Activated CD4-positive, CD25-positive, alpha-beta regulatory T cell (primary cell): ENCODE measurements around the gene PPP1R3E.
"Not testable (repeated sequence)": the region's sequence is repeated elsewhere in the genome, so short reads cannot be mapped to it uniquely, and the experiment has no call there.

Source experiments
- DNase-seq, 4 experiments: peaks; one replicate each; lab custom pipeline; 2025; lab: John Stamatoyannopoulos, UW

PPP1R3E gene

DNA sequence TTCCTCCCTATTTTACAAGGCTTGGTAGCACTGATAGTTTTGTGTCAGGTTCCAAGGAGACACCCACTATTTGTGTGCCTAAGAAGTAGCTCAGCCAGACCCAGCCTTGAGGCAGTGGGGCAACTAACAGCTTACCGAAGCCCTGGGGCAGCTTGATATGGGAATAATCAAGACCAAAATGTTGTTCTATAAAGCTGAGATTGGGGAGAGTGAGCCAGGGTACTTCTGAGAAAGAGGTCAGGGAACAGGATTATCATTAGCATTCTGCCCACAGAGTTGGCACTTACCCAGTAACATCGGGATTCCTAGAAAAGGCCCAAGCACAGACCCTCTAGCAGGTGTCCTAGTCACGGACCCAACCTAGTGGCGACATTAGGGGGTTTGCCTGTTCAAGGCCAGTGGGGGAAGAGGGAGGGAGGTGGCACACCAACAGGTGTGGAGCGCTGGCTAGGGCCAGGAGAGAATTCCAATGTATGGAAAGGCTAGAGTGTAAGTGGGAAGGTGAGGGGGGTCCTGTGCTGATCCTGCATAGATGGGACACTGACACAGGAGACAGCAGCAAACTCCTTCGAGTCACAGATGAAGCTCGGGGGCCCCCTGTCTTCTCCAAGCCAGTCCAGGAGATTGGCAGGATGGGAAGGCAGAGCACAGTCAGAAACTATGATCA, 4.9 kb downstream of the PPP1R3E start:
- DNase-seq: no peak

DNA sequence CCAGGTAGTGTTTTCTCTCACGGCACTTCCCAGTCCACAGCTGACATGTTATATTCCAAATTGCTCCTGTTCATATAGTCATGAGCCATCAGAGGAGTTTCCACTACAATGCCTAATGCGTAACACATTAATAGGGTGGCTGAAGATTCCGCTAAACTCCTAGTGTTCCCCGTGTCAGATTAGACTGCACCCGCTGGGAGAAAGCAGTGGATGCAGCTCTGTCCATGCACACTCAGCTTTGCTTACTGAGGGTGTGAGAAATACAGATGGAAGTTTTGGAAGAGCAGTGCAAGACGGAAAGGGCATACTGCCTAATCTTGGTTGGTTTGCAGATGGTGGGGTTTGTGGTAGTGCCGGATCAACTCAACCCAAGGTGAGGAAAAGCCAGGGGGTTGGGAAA, 5.6 kb downstream of the PPP1R3E start:
- DNase-seq: no peak

DNA sequence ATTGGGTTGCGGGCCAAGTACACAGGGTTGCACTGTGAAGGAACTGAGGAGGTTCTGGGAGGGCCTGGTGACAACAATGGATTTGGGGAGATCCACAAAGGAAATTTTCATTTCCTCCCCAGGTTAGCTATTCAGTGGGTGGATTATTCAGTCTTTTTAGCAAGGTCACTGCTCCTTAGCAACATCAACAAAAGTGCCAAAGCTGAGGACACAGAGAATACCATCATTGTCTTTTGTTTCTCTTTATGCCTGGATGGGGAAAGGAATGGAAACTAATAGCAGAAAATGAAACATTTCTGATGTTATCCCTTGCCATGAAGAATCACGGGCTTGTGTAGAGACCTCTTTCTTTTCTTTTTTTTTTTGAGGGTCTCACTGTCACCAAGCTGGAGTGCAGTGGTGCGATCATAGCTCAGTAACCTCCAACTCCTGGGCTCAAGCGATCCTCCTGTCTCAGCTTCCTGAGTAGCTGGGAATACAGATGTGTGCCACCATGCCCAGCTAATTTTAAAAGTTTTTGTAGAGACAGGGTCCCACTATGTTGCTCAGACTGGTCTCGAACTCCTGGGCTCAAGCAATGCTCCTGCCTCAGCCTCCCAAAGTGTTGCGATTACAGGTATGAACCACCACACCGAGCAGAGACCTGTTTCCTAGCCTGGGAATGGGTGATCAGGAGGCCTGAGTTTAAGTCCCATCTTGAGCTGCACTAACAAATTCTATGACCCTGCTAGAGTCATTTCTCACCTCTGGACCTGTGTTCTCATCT, 6.5 kb downstream of the PPP1R3E start:
- no peak for DNase-seq

DNA sequence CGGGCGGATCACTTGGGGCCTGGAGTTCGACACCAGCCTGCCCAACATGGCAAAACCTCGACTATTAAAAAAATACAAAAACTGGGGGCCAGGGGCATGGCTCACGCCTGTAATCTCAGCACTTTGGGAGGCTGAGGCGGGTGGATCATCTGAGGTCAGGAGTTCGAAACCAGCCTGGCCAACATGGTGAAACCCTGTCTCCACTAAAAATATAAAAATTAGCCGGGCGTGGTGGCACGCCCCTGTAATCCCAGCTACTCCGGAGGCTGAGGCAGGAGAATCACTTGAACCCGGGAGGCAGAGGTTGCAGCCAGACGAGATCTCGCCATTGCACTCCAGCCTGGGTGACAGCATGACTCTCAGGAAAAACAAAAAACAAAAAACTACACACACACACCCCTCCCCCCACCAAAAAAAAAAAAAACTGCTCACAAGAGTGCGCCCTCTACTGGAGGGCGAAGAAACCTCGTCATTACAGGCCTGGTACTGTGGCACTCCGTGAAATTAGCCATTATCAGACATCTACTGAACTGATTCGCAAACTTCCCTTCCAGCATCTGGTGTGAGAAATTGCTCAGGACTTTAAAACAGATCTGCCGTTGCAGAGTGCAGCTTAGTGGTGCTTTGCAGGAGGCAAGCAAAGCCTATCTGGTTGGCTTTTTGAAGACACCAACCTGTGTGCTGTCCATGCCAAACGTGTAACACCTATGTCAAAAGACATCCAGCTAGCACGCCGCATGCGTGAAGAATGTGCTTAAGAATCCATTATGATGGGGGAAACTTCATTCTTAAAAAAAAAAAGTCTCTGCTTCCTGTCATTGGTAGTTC, 7.7 kb downstream of the PPP1R3E start:
- DNase-seq: peak; percentile 24 to 35 (median 27)

DNA sequence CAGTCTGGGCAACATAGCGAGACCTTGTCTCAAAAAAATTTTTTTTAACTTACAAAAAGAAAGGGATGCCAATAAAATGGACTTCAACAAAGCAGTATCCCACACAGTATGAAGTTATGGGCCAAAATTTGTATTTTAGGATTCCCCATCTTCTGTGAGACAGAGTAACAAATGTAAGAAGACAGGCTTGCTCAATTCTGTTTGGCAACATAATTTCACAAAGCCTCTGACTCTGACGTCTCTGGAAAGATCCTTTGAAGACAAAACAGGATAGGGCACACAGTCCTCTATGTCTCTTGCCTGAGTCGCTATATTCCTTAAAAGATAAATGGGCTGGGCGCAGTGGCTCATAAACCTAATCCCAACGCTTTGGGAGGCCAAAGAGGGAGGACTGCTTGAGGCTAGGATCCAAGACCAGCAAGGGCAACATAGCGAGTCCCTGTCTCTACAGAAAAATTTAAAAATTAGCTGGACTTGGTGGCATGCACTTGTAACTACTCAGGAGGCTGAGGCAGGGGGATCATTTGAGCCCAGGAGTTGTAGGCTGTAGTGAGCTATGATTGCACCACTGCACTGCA, 15.7 kb downstream of the PPP1R3E start:
- no peak for DNase-seq

DNA sequence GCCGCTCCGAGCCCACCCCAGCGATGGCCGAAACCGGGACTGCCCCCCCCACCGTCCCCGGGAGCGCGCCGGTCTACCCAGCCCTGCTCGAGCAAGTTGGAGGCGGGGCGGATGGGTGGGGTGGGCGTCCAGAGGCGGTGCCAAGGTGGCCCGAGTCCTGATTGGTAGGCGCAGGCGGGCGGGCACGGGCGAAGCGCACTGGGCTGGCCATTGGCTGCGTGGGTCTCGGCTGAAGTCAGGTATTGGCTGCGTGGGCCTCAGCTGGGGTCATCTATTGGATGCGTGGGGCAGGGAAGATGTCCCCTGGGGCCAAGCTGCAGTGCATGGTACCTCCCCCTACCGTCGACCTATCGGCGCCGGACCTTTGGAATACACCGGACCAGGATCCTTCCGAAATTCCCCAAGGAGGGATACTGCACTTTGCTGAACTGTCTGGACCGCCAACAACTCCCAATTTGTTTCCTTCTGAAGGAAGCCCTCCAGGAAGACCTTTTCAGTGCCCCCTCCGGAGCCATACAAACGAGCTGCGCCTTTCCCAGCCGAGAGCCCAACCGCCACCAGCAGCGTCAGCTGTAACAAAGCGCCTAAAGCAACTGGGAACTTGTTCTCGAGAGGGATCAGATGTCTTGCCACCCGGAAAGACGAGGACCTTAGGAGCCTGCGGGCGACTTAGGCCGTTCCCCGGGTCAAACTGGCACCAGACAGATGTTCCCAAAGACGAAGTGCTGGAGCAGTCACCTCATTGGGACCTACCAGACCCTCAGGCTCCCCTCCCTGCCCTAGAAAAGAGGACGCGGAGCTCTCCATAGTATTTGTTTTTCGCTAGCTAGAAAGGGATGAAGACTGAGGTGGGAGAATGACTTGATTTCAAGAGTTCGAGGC, 16.4 kb downstream of the PPP1R3E start, which contains the start of gene HOMEZ:
HOMEZ (minus strand) TSS at position 113 of the 882 bp plus-strand sequence. CDS start 180 bp downstream, outside the sequence.
- DNase-seq: peak; percentile 95 to 97 (median 96)

DNA sequence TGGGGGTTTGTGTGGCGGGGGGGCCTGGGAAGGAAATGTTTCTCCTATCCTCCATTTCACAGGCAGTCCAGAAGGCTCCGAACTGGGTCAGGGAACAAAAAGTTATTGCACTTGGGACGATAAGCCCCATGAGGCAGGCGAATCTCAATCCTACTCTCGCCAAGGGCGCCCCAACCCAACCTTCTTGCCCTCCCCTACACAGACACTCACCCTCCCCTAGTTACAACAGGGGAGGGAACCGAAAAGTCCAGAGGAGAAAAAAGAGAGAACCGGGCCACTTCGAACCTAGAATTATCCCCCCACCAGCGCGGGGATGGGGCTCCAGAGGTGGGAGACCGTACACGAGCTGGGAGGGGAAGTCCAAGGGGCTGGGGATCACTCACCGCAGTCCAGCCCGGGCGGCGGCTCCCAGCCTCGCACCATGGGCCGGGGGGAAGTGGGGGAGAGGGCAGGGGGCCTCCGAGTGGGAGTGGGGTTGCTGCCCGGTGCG, 17.1 kb downstream of the PPP1R3E start:
- no peak for DNase-seq

DNA sequence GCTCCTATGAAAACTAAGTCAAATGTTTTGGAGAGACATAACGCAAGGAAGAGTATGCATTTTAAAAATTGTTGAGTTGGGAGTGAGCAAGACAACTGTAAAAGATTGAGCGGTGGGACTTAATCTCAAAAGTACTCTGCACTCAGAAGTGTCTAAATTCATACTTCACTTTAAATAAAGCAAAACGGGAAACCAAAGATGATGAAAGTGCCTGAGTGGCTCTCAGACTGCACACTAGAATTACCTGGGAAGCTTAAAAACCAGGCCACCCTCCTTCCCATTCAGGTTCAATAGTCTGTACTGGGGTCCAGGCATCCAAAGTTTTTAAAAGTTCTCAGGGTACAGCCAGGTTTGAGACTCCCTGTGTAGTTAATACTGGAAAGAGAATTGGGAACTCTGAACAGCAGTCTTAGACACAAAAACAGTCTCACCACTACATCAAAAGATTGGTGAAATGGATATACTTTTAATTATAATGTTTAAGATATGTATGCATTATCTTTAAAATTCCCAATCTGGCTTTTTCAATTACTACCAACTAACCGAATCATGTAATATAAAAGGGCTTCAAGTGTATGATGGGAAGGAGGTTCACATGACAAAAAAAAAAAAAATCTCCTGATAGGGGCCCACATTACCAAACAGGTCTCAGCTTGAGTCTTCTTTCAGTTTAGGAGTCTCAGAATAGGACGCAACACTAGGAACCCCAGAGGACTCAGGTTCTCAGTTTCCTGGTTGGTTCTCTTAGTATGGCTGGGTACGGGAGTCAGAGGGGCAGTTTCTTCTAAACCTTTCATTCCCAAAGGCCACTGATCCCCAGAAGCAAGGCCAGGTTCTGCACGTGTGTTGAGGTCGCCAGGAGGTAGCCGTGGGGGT, 17.8 kb downstream of the PPP1R3E start:
- DNase-seq: no peak

DNA sequence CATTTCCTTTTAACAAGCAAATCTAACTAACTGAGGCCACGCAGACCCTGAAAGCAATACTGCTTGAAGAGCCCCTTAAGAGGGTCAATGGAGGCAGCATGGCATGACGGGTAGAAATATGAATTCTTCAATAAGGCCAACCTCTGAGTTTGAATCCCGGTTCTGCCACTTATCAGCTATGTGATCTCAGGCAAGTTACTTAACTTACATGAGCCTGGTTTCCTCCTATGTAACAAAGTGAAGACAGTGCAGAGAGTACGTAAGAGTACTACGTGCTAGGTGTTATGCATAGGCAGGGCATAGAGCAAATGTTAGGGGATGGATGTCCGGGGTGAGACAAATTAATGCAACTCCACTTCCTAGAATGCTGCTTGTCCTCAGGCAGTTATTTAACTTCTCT, 21.4 kb downstream of the PPP1R3E start:
- no peak for DNase-seq

DNA sequence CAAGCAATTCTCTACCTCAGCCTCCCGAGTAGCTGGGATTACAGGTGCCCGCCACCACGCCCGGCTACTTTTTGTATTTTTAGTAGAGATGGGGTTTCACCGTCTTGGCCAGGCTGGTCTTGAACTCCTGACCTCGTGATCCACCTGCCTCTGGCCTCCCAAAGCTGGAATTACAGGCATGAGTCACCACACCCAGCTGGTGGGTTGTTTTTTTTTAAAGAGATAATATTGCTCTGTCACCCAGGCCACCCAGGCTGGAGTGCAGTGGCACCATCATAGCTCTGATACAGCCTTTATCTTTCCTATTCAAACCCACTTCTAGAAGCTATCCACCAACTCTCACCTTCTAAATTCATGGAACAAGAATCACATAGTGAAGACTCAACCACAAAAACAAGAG, 24.7 kb downstream of the PPP1R3E start:
- DNase-seq: not testable (repeated sequence)

DNA sequence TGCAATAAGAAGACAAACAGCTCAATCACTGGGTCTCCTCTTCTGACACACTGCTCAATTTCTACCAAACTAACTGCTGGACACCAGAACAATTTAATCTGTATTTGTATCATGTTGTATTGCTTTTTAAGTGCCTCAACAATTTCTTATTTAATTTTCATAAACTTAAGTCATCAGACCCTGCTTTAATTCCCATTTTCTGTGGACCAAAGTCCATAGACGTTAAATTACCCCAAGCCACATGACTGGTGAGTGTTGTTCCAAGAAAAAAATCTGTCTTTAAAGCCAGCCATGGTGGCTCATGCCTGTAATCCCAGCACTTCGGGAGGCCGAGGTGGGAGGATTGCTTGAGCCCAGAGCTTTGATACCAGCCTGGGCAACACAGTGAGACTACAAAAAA, 25.5 kb downstream of the PPP1R3E start:
- no peak for DNase-seq

DNA sequence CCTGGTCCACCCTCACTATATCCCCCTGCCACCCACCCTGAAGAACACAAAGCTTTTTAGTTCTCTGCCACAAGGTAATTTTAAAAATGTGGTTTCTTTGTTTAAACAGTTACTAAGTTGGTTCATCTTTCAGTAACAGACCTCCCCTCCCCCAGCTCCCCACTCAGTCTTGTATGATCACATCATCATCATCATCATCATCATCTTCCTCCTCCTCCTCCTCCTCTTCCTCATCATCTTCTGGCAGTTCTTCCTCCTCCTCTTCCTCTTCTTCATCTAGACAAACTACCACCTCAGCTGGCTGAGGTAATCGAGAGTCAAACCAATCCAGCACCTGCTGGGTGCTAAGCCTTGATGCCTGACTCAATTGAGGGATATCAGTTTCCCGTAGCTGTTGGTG, 27.2 kb downstream of the PPP1R3E start:
- DNase-seq: no peak

DNA sequence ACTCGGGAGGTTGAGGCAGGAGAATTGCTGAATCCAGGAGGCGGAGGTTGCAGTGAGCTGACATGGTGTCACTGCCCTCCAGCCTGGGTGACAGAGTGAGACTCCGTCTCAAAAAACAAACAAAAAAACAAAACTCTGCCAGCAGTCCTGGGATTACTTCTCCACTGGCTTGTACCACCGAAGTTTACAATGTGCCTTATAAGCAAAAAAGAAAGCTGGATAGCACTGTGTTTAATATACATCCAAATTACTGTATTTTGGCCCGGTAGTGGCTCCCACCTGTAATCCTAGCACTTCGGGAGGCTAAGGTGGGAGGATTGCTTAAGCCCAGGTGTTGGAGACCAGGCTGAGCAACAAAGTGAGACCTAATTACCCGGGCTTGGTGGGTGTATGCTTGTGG, 33.5 kb downstream of the PPP1R3E start:
- no peak for DNase-seq

DNA sequence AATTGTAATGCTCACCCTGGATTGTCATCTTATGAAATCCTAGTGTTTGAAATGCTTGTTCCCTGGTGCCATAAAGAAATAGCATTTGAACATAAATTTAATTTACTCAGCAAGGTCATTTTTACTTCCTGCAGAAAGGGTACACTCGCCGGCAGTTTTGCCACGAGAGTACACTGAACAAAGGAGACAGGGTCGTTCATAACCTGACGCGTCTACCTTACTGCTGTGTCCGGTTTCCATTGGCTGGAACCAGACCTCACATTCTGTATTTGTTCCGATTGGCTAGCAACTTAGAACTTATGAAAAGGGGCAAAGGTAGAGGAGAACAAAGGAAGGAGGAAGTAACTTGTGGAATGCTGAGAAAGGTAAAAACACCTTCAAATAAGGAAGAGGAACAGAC, 41.8 kb downstream of the PPP1R3E start:
- DNase-seq: not testable (repeated sequence)

DNA sequence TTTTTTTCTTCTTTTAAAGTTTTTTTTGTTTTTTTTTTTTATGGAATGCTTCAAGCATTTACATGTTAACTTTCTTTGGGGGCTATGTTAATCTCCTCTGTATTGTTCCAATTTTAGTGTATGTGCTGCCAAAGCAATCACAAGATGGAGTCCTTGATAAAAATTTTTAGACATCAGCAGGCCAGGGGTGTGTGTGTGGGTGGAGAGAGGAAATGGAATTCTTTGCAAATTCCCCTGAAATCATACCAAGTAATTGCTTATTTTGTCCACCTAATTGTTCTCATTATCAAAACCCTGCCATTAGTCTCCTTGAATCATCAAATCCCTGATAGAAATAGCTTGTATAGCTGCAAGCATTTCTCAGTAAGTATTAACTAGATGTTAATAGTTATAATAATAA, 43.2 kb downstream of the PPP1R3E start:
- DNase-seq: no peak

DNA sequence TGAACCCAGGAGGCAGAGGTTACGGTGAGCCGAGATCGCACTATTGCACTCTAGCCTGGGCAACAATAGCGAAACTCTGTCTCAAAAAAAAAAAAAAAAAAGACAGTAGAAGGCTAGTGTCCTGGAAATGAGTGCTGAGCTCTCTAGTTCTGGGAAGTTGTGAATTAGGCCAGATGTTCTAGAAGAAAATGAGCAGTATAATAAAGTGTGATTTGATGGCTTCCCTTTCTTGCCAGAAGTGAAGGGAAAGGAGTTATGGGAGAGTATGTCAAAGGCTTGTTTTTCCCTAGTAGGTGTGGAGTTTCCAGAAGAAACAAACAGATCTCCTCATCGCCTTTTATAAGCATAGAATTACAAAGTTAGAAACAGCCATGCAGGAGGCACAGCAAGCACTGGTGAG, 44.4 kb downstream of the PPP1R3E start:
- DNase-seq: no peak

DNA sequence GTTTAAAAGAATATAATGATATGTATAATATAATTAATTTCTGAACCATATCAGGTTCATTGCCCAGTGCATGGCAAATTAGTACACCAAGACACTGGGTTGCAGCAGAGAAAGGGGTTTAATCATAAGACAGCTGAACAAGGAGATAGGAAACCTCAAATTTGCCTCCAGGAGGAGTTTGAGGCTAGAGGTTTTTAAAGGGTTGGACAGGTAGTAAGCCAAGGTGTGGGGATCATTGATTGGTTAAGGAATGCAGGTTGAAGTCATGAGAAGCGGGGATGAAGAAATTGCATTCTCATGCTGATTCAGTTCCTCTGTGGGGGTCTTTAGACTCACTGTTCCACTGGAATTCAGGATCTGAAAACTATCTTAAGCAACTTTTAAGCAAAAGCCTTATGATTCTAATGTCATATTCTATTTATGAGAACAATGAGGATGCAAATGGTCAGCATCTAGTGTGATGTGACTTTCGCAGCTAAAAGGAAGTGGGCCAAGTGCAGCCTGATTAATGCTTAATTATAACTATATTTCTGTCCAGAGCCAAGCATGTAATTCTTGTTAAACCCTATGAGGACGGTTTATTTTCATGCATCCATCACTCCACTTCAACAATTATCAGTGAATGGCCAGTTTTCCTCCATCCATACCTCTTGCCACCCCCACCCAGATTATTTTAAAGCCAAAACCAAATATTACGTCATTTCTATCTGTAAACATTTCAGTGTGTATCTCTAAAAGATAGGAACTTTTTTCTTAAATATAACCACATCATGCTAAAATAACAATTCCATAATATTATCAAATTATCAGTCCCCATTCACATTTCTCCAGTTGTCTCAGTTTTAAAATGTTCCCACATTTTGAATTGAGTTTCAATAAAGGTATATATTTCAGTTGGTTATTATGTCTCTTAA, 50.0 kb downstream of the PPP1R3E start:
- no peak for DNase-seq

DNA sequence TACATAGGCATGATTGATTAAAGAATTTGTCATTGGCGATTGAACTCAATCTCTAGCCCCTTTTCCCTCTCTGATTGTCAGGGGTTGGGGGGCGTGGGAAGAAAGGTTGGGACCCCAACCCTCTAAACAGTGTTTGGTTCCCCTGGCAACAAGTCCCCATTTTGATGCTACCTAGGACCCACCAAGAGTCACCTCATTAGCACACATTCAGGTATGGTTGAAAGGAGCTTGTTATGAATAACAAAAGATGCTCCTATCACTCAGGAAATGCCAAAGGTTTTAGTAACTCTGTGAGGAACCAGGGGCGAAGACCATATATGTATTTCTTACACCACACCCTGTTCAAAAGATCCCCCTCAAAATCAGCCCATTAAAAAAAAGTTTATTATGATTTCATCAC, 50.7 kb downstream of the PPP1R3E start:
- DNase-seq: no peak

DNA sequence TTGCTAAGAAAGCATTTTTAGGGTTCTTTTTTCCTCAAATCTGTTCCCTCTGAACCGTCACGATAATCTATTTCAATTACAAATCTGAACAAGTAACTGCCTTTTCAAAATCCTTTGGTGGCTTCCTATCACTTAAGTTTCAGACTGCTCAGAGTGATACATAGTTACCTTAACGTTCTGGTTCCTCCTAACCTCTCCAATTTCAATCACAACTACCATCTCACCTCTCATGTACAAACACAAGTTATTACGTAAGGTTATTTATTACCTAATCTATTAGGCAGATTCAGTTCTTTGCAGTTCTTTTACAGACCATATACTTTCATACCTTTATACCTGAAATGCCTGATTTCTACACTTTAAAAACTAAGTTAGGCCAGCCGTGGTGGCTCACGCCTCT, 52.8 kb downstream of the PPP1R3E start:
- DNase-seq: no peak
